A549 (cell line): ENCODE data around the gene GSK3A.

Source experiments
- CEBPB ChIP-seq, 2 experiments: fragments of >200 bp in 1 of 2; sonication (Bioruptor Twin) in 1 of 2; formaldehyde crosslinking in 1 of 2; IDR thresholded peaks; 2 replicates each; pipeline ENCODE4 v1.6.1; 2012 to 2016
- JUNB ChIP-seq: fragments of >200 bp; sonication (Bioruptor Twin); formaldehyde crosslinking; IDR thresholded peaks from 2 replicates; pipeline ENCODE4 v1.6.1; 2016
- PHF8 ChIP-seq: fragments of 200-600 bp; sonication (generic); IDR thresholded peaks from 2 replicates; pipeline ENCODE4 v1.6.1; 2016; ENCODE audit warnings: low read depth, mild to moderate bottlenecking, antibody characterized with exemption, moderate library complexity, borderline replicate concordance
- POLR2A ChIP-seq: IDR thresholded peaks from 2 replicates; pipeline ENCODE4 v1.6.1; 2012; ENCODE audit warnings: mild to moderate bottlenecking, low read length
- TF ChIP-seq, protein P1 (sequence below): IDR thresholded peaks from 2 replicates; pipeline ENCODE4 v1.6.1; 2012
- TF ChIP-seq, protein P2 (sequence below): fragments of >200 bp; sonication (Bioruptor Twin); formaldehyde crosslinking; IDR thresholded peaks from 3 replicates; pipeline ENCODE4 v1.5.1; 2016

DNA sequence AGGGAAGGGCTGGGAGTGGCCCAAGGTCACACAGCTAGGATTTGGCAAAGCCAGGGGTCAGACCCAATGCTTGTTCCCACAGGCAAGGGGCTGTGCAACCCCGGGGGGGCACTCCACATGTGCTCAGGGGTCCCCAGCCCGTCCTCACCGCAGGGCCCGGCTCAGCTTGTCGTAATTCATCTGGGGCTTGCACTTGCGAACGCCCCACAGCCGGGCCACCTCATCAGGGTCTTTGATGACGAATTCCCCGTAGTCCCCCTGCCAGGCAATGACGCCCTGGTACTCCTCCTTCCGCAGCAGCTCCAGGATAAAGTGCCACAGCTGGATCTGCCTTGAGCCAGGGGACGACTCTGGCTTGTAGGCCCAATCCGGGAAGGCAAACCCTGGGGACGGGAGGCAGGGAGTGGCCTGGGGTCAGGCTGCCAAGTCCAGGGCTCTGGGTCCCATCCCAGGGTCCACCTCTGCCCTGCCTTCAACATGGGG is 7.8 kb upstream of the GSK3A start:
- TF ChIP-seq JUNB: no peak
- TF ChIP-seq, protein P1, sequence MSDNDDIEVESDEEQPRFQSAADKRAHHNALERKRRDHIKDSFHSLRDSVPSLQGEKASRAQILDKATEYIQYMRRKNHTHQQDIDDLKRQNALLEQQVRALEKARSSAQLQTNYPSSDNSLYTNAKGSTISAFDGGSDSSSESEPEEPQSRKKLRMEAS: no peak
- TF ChIP-seq POLR2A: no peak
- no peak for TF ChIP-seq PHF8
- TF ChIP-seq, protein P2, sequence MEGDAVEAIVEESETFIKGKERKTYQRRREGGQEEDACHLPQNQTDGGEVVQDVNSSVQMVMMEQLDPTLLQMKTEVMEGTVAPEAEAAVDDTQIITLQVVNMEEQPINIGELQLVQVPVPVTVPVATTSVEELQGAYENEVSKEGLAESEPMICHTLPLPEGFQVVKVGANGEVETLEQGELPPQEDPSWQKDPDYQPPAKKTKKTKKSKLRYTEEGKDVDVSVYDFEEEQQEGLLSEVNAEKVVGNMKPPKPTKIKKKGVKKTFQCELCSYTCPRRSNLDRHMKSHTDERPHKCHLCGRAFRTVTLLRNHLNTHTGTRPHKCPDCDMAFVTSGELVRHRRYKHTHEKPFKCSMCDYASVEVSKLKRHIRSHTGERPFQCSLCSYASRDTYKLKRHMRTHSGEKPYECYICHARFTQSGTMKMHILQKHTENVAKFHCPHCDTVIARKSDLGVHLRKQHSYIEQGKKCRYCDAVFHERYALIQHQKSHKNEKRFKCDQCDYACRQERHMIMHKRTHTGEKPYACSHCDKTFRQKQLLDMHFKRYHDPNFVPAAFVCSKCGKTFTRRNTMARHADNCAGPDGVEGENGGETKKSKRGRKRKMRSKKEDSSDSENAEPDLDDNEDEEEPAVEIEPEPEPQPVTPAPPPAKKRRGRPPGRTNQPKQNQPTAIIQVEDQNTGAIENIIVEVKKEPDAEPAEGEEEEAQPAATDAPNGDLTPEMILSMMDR: no peak
- no peak for TF ChIP-seq CEBPB (IDR thresholded peaks at IDR 0.05)
